COLO829 (cell line): ENCODE measurements around the gene NCK1.
"Not testable (repeated sequence)": the region's sequence is repeated elsewhere in the genome, so short reads cannot be mapped to it uniquely, and the experiment has no call there.

Experiments
- DNase-seq: peaks from one replicate; pipeline ENCODE4 v3.0.0; 2012; ENCODE audit warnings: low spot score

NCK1 gene

GRCh38 chr3:136862617-136863322, 762 bp downstream of the NCK1 start:
- peak; percentile 16 for DNase-seq

GRCh38 chr3:136869282-136869681, 7.3 kb downstream of the NCK1 start:
- no peak for DNase-seq

GRCh38 chr3:136872258-136872657, 10.2 kb downstream of the NCK1 start:
- DNase-seq, result not testable (repeated sequence)

GRCh38 chr3:136879510-136879909, 17.5 kb downstream of the NCK1 start:
- DNase-seq, result not testable (repeated sequence)

- DNase-seq, result no peak
These were observed 20.6 kb downstream of the NCK1 start for GRCh38 chr3:136882571-136882970.

- no peak for DNase-seq
These were observed 22.1 kb downstream of the NCK1 start for GRCh38 chr3:136883967-136884720.

- no peak for DNase-seq
These were observed 23.6 kb downstream of the NCK1 start for GRCh38 chr3:136885357-136886213.

- DNase-seq, result no peak
These were observed 27.9 kb downstream of the NCK1 start for GRCh38 chr3:136889947-136890346.

- peak; percentile 23 for DNase-seq
These were observed 30.2 kb downstream of the NCK1 start for GRCh38 chr3:136891934-136892855.

- DNase-seq, result no peak
These were observed 31.9 kb downstream of the NCK1 start for GRCh38 chr3:136893848-136894443.

- not testable (repeated sequence) for DNase-seq
These were observed 35.2 kb downstream of the NCK1 start for GRCh38 chr3:136897171-136897570.

- peak; percentile 10 for DNase-seq
These were observed 36.5 kb downstream of the NCK1 start for GRCh38 chr3:136898549-136898948.

- no peak for DNase-seq
These were observed 36.9 kb downstream of the NCK1 start for GRCh38 chr3:136898954-136899353.

GRCh38 chr3:136899622-136900158, 37.7 kb downstream of the NCK1 start:
- DNase-seq, result peak; percentile 45

GRCh38 chr3:136900694-136901093, 38.7 kb downstream of the NCK1 start:
- DNase-seq, result not testable (repeated sequence)

- DNase-seq, result no peak
These were observed 39.4 kb downstream of the NCK1 start for GRCh38 chr3:136901391-136901790.

GRCh38 chr3:136902530-136902929, 40.5 kb downstream of the NCK1 start:
- not testable (repeated sequence) for DNase-seq

GRCh38 chr3:136903899-136904298, 41.9 kb downstream of the NCK1 start:
- no peak for DNase-seq

GRCh38 chr3:136904746-136905145, 42.7 kb downstream of the NCK1 start:
- no peak for DNase-seq

GRCh38 chr3:136905549-136905948, 43.5 kb downstream of the NCK1 start:
- no peak for DNase-seq

- DNase-seq, result no peak
These were observed 44.7 kb downstream of the NCK1 start for GRCh38 chr3:136906725-136907124.
